Stimulated activated CD4-positive, alpha-beta T cell treated with anti-CD3 and anti-CD28 coated beads, Interleukin-12 subunit alpha, Interleukin-12 subunit beta, amount 100 ng/mL, for 24 hours (primary cell): ENCODE data around the gene LCE3E.

ENCODE experiments used
- DNase-seq, 2 experiments: peaks; one replicate each; pipeline ENCODE4 v3.0.0-alpha.2; 2020; ENCODE audit warnings: low read depth in 2 of 2

LCE3E gene

DNA sequence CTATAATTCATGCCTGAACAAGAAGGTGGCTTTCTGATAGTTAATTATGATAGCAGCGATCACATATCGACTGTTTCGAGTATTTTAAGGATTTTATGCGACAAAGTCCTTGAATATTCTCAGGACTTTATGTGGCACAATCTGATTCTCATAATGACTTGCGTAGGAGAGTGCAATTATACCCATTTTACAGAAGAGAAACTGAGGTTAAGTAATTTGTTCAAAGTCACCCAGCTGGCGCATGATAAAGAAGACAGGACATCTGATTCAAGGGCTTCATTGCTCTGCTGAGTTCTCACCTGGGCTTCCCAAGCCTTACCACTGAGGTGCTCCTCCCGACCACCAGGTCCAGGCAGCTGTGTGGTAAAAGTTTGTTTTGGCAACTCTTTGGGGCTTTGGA, 50.5 kb downstream of the LCE3E start:
- no peak for DNase-seq
